SW 1271 (cell line): ENCODE results near the gene ATP2A3.
A peak's percentile ranks its signal among the peaks of the same experiment; 100 is the strongest.
"Not testable (repeated sequence)": the region's sequence is repeated elsewhere in the genome, so short reads cannot be mapped to it uniquely, and the experiment has no call there.

Experiments used
- DNase-seq, 2 experiments: peaks; one replicate each; lab custom pipeline; 2025; lab: John Stamatoyannopoulos, UW

ATP2A3 gene

GRCh38 chr17:3991699-3992098 lies 27.5 kb upstream of the ATP2A3 start:
- DNase-seq: not testable (repeated sequence)

GRCh38 chr17:3990386-3991127 lies 26.3 kb upstream of the ATP2A3 start:
- no peak for DNase-seq

- DNase-seq: no peak
These were observed 25.0 kb upstream of the ATP2A3 start for GRCh38 chr17:3989041-3989886.

GRCh38 chr17:3988297-3989040 lies 24.2 kb upstream of the ATP2A3 start:
- DNase-seq: no peak

DNA sequence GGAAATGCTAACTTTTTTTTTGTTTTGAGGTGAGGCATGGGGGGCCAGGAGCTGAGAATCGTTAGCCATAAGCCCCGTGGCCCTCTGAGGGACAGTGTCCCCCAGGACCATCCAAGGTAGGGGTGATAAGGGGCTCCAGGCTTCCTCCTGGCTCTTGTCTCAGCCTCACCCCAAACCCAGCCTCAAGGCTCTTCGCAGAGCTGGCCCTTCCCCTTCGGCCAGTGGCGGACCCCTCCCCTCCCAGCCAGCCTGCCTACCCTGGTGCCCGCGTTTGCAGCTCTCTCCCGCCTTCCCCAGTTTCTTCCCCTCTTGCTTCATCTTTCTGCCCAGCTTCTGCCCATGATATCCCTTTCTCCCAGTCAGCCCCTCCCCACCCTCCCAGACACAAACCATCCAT lies 22.7 kb upstream of the ATP2A3 start:
- DNase-seq: no peak

- DNase-seq: no peak
These were observed 22.2 kb upstream of the ATP2A3 start for GRCh38 chr17:3986270-3986938.

DNA sequence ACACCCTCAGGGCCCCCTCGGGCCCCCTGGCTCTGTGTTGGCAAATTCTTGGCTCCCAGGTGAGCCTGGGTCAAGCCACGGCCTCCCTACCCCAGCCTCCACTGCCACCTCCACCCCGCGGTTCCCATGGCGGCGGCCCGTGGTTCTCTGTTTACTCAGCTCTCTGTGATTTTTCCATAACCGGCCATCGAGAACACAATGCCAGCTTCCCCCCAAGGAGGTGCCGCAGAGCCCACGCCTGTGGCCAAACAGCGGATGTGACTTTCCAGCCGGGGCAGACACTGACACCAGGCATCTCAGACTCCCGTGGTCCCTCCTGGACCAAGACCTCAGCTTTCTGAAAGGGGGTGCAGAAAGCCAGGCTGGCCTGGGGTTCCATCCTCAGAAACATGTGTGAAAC lies 21.6 kb upstream of the ATP2A3 start:
- no peak for DNase-seq

DNA sequence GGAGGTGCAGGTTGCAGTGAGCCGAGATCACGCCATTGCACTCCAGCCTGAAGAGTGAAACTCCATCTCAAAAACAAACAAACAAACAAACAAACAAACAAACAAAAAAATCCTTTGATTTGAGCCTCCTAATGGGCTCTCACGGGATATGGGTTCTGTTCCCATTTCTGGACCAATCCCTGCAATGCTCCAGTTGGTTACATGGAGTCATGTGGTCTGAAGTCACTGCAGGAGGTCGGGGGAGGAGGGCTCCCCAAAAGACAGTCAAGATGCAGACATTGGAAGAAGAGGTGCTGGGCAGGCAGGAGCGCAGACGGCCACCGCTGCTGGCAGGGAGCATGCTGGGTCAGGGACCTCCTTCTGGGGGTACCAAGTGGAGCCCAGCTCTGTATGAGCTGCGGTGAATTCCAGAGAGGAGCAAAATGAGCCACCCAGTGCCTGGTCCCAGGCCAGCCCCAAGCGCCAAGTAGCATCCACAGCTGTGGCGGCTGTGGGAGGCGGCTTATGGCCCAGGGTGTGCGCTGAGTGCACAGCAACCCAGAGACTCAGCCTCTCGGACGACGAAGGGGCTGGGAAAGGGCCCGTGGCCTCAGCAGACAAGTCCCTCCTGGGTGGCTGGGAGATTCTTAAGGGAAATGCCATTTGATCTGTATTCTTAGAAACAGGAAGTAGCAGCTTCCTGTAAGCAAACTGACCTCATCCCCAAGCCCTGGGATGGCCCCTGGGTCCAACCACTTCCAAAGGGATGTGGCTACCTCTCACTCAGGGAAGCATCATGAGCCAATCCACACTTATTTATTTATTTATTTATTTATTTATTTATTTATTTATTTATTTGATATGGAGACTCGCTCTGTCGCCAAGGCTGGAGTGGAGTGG lies 19.6 kb upstream of the ATP2A3 start:
- peak in 1 of 2 experiments; percentile 40 for DNase-seq

DNA sequence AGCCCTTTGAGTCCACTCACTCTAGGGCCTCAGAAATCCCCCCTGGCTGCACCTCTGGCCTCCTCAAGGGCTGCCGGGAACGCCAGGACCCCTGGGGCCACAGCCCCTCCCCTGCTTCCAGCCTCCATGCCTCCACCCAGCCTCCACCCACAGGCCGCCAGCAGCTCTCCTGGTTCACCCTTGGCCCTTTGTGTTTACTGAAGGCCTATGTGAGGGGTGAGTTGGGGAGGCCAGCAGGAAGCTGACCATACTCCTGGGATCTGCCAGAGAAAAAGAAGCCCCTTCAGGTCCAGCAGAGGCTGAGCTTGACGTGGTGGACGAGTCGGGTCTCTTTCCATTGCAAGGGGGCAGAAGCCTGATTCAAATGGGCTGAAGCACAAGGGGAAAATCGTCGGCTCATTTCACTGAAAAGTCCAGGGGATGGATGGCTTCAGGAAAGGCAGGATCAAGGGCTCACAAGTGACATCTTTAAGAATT lies 18.3 kb upstream of the ATP2A3 start:
- DNase-seq: no peak

DNA sequence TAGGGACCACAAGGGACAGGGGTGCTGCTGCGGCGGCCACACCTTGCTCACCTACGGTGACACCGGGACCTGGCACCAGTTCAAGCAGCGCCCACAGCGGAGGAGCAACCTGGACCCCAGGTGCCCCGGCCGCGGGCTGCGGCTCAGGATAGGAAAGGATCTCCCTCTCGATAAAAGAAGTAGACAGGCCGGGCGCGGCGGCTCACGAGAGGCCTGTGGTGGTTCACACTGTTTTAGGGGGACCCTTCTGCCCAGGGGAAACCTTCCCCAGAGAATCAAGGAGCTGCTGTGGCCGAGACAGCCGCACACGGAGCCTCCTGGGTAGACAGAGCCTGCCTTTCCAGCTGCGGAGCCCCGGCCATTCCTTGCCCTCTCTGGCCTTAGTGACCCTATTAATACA lies 17.9 kb upstream of the ATP2A3 start:
- no peak for DNase-seq

GRCh38 chr17:3981455-3981854 lies 17.2 kb upstream of the ATP2A3 start:
- DNase-seq: no peak

- DNase-seq: no peak
These were observed 16.3 kb upstream of the ATP2A3 start for GRCh38 chr17:3980381-3981014.

GRCh38 chr17:3979290-3979611 lies 15.0 kb upstream of the ATP2A3 start:
- DNase-seq: no peak

GRCh38 chr17:3978421-3979289 lies 14.4 kb upstream of the ATP2A3 start:
- DNase-seq: no peak

DNA sequence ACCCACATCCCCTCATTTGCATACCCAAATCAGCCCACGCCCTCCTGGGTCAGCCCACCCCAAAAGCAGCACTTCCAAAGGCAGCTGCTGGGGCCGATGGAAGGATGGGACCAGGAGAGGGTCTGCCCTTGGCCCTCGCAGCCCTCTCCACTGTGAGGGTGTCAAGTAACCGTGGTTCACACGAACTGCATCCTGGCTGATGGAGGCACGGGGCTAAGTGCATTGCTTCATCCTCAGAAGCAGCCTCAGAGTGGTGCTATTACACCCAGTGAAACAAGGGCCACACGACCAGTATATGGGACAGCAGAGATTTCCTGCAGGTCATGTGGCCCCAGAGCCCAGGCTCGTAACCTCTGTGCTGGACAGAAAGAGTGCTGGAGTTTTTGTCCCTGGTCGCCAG lies 13.2 kb upstream of the ATP2A3 start:
- DNase-seq: no peak

GRCh38 chr17:3976675-3977171 lies 12.5 kb upstream of the ATP2A3 start:
- no peak for DNase-seq

DNA sequence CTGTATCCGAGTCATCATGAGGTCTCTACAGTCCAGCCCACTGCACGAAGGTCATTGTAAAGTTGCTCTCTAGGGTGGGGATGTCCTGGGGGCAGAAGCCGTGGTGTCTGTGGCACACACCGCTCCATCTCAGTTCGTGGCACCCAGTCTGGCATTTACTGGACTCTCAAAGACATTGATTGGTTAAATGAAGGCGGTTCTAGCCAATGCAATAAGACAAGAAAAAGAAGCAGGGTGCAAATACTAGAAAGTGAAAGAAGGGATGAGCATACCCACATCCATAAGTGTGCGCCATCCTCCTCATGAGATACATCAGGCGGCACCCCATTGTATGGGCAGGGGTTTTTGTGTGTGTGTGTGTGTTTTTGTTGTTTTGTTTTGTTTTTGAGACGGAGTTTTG lies 10.7 kb upstream of the ATP2A3 start:
- DNase-seq: no peak

DNA sequence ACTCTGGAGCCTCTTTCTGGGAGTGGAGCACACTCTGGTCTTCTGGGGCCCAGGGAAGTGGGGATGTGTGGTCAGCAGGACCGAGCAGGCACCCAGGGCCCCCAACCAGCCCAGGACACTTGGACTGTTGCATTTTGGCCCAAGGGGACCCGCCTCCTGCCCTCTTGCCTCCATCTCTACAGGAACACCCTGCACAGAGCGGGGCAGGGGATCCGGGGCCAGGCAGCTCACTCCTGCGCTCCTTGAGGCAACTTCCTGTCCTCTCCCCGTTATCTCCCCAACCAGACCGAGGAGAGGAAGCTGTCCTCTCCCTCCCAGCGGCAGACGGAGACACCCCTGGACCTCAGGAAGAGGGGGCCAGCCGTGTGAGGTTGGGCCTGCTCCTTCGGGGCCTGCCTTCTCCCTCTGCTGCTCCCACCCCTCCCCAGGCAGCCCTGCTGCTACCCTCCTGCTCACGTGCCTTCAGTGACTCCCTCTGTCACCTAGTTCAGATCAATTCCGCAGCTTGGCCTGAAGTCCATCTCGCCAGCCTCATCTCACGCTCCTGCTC lies 10.0 kb upstream of the ATP2A3 start:
- no peak for DNase-seq

GRCh38 chr17:3973495-3974137 lies 9.4 kb upstream of the ATP2A3 start:
- DNase-seq: no peak
